ENCODE measurements around the gene SKAP1.

The SKAP1 gene

DNA sequence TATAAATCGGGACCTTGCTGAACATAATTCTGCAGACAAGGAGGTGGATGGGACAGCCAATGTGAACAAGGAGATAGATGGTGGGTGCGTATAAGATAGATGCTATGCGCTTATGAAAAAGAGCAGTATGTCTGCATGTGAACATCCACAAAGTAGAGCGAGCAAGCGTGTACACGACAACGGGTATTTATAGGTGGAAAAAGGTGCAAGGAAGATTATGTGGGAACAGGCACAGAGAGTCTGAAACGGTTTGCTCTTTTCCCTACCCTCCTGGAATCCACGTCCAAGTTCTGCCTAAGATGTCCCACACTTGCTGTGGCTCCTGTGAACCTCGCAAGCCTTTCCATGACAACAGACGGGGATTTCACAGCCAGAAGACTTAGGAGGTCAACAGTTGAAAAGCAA lies 279.4 kb downstream of the SKAP1 start:
- no peak overlapping the region for H3K27ac ChIP-seq
- TF ChIP-seq, protein P1, sequence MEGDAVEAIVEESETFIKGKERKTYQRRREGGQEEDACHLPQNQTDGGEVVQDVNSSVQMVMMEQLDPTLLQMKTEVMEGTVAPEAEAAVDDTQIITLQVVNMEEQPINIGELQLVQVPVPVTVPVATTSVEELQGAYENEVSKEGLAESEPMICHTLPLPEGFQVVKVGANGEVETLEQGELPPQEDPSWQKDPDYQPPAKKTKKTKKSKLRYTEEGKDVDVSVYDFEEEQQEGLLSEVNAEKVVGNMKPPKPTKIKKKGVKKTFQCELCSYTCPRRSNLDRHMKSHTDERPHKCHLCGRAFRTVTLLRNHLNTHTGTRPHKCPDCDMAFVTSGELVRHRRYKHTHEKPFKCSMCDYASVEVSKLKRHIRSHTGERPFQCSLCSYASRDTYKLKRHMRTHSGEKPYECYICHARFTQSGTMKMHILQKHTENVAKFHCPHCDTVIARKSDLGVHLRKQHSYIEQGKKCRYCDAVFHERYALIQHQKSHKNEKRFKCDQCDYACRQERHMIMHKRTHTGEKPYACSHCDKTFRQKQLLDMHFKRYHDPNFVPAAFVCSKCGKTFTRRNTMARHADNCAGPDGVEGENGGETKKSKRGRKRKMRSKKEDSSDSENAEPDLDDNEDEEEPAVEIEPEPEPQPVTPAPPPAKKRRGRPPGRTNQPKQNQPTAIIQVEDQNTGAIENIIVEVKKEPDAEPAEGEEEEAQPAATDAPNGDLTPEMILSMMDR (conservative IDR thresholded peaks at IDR 0.05), result no peak

DNA sequence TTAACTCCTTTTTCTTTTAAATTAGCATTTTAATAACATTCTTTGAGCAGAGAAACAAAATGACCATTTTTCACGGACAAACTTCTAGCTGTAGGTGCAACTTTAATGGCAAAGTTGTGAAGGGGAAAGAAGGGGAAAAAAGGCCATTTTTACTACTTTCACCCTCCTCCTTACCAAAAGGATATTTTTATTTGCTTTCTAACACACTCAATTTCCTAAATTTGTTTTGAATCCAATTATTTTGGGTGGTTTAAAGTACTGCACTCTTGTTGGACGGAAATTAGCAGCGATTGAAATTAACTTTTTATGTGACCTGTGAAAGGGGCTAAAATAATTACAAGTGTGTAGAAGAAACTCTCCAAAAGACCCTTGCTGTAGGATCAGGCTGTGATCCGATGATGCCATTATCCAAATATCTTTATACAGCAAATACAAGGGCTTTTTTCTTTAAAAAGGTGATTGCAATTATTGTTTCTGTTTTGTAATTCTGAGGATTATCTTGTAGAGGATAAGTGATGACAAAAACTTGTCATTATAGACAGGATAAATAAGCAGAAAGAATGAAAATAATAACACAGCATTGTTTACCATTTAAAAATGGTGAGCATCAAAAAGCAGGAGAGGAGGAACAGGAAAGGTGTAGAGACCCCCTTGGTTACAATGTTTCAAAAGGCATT lies 280.1 kb downstream of the SKAP1 start:
- no peak overlapping the region for H3K27ac ChIP-seq
- TF ChIP-seq, protein P1 (conservative IDR thresholded peaks at IDR 0.05), result no peak
- TF ChIP-seq ZFX (IDR thresholded peaks at IDR 0.05), result no peak

DNA sequence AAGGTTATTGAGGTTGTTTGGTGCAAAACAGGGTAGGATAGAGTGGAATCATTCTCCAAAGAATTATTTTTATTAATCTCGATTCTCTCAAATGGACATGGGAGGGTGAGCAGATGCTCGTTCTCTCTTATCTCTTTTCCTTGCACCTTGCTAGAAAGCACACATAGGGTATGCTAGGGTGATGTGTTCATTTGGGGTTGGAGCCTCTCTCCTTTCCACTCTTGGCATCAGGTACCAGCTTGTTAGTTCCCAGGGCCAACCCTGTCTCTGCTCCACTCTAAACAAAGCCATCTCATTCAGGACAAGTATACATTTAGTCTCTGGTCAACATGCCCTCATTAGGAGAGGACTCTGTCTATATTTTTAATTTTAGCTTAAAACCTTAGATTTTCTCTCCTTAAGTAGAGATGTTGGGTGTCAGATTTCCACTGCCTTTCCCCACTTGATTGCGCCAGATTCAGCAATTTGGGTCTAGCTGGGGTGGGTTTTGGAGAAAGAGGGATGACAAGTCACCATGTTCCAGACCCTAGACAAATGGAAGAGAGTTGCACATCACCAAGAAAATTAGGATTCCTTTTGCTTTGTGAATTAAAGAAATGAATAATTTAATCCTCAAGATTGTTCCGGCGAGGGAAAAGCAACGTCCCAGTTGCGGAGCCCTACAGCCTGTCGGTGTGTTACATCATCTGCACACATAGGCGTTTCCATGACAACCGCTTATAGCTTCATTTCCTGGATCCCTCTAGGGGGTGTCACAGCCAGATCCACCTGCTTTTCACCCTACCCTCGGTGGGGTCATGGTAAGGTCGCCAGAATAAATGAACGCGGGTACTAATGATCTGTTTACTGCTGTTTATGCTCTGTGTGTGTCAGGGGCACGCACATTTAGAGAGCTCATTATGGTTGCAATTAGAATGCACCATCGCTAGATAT lies 280.9 kb downstream of the SKAP1 start:
- no peak overlapping the region for H3K27ac ChIP-seq
- TF ChIP-seq, protein P1 (conservative IDR thresholded peaks at IDR 0.05), result no peak
- TF ChIP-seq ZFX (IDR thresholded peaks at IDR 0.05), result no peak

DNA sequence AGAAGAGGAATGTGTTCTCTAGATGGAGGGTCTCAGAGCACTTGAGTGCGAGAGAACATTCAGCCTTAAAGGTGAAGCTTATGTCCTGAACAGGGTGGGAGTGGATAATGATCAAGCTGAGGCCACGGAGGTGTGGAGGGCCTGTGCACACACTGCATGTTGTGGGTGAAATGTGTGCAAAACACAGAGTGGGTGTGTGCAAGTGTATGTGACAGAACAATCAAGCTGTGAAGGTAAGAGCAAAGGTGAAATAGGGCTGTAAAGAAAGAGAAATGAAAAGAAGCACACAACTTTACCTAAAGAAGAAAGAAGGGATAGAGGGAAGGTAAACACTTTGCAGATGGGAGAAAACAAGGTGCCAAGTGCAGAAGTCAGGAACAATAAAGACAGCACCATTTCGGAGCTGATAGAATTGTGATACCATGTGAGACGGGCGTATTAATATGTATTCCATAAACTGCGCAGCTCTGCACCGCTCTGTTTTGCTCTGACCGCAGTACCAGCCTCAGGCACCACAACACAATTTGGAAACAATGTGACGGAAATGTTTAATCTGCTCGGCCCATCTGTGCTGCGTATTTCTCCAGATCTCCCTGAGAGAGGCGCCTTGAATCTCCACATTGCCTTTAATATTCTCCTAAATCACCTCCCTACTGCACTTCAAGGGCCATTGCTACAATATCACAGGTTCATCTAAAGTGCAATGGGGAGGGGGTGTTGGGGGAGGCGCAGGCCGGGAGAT lies 281.8 kb downstream of the SKAP1 start:
- H3K27ac ChIP-seq, result no peak overlapping the region
- TF ChIP-seq, protein P1 (conservative IDR thresholded peaks at IDR 0.05), result no peak
- TF ChIP-seq ZFX (IDR thresholded peaks at IDR 0.05), result no peak

DNA sequence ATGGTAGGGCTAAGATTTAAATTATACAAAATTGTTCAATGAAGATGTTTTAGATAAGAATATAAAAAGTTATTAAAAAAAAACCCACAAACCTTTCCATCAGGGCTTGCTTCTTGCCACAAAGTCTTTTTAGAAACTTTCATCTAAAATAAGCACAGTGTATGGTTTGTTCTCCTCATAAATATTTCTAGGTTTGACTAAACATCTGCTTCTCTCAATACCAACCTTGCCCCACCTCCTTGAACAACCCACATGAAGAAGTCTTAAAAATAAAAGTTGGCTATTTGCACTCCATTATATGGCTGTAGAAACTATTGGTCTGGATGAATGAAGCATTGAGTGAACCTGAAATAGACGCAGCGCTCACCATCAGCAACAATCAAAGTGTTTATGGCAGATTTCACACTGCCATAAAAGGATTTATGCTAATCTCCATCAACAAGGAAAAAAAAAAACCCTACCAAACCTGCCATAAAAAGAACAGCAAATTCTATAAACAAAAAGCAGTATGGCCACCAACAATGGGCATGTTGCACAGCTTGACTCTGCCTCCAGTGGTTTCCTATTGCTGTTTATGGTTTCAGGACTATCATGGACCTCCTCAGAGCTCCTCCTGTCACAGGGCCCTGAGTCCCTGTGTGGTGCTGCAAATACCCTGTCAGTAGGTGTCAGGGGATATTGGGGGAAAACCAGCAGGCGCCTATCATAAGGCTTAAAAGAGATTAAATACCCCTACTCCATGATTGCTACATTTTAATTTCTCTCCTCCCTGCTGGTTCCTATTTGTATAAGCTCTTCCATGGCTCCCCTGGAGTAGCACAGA lies 284.8 kb downstream of the SKAP1 start:
- TF ChIP-seq, protein P1 (conservative IDR thresholded peaks at IDR 0.05), result no peak
- TF ChIP-seq ZFX (IDR thresholded peaks at IDR 0.05), result no peak
- no peak overlapping the region for H3K27ac ChIP-seq

DNA sequence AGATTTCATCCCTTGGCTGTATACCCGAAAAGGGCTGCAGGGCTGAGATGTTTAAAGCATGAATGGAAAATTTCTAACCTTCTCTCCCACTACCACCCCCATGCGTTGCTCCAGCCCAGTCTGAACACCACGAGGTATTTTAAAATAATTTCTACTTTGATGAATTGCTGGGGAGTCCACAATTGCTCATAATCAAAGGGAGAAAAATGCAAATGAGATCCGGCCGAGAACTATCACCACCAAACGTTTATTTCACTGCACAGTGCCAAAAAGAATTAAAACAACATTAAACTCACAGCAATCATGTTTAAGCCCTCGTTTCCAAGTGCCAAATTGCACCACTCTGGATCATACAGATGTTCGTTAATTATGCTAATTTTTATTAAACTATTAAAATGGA lies 285.8 kb downstream of the SKAP1 start:
- H3K27ac ChIP-seq, result no peak overlapping the region
- TF ChIP-seq, protein P1 (conservative IDR thresholded peaks at IDR 0.05), result no peak
- no peak for TF ChIP-seq ZFX (IDR thresholded peaks at IDR 0.05)

All from C4-2B (cell line).